ENCODE results near the gene FSTL4.

DNA sequence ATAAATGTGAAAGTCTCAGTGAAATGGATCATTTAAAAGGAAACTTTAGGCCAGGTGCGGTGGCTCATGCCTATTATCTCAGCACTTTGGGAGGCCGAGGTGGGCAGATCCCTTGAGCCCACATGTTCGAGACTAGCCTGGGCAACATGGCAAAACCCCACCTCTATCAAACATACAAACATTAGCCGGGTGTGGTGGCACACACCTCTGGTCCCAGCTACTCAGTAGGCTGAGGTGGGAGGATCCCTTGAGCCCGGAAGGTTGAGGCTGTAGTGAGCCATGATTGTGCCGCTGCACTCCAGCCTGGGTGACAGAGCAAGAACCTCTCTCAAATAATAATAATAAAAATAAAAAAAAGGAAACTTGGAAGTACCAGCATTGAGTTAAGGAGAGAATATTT, 384.4 kb downstream of the FSTL4 start:
- no peak for TF ChIP-seq POLR2A (IDR thresholded peaks at IDR 0.05)
- TF ChIP-seq, protein P1, sequence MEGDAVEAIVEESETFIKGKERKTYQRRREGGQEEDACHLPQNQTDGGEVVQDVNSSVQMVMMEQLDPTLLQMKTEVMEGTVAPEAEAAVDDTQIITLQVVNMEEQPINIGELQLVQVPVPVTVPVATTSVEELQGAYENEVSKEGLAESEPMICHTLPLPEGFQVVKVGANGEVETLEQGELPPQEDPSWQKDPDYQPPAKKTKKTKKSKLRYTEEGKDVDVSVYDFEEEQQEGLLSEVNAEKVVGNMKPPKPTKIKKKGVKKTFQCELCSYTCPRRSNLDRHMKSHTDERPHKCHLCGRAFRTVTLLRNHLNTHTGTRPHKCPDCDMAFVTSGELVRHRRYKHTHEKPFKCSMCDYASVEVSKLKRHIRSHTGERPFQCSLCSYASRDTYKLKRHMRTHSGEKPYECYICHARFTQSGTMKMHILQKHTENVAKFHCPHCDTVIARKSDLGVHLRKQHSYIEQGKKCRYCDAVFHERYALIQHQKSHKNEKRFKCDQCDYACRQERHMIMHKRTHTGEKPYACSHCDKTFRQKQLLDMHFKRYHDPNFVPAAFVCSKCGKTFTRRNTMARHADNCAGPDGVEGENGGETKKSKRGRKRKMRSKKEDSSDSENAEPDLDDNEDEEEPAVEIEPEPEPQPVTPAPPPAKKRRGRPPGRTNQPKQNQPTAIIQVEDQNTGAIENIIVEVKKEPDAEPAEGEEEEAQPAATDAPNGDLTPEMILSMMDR (IDR thresholded peaks at IDR 0.05), result no peak
